B cell (primary cell): ENCODE measurements around the gene WDR27.

Experiments used
- EZH2 ChIP-seq: IDR thresholded peaks from 2 replicates; pipeline ENCODE4 v1.6.1; 2012; ENCODE audit warnings: borderline replicate concordance, low read depth, mild to moderate bottlenecking, moderate library complexity, low read length; ENCODE audit not compliant: insufficient read depth, poor library complexity, severe bottlenecking
- TF ChIP-seq, protein P1 (sequence below): fragments of 200-600 bp; IDR thresholded peaks from one replicate; pipeline ENCODE4 v1.8.0; 2022; ENCODE audit warnings: antibody characterized with exemption, mild to moderate bottlenecking

DNA sequence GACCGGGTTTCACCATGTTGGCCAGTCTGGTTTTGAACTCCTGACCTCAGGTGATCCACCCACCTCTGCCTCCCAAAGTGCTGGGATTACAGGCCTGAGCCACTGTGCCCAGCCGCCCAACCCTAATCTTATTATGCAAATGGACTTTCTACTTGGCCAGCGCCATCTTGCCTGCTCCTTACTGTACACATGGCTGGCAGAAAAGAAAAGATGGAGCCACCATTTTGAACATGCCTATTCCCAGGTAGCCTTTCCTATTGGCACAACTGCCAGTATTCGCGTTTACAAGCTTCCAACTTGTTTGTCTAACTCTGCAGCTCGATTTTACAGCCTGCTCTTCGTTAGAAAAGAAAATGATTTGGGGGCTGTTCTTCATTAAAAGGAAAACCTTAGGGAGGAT lies 84.3 kb downstream of the WDR27 start:
- TF ChIP-seq, protein P1, sequence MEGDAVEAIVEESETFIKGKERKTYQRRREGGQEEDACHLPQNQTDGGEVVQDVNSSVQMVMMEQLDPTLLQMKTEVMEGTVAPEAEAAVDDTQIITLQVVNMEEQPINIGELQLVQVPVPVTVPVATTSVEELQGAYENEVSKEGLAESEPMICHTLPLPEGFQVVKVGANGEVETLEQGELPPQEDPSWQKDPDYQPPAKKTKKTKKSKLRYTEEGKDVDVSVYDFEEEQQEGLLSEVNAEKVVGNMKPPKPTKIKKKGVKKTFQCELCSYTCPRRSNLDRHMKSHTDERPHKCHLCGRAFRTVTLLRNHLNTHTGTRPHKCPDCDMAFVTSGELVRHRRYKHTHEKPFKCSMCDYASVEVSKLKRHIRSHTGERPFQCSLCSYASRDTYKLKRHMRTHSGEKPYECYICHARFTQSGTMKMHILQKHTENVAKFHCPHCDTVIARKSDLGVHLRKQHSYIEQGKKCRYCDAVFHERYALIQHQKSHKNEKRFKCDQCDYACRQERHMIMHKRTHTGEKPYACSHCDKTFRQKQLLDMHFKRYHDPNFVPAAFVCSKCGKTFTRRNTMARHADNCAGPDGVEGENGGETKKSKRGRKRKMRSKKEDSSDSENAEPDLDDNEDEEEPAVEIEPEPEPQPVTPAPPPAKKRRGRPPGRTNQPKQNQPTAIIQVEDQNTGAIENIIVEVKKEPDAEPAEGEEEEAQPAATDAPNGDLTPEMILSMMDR = no peak
- no peak for TF ChIP-seq EZH2
